ENCODE data around the gene CLHC1. TPM values are rescaled to one million over a fixed set of nuclear protein-coding genes. Genes with fewer than 3 reads are reported as not detected.

CLHC1 gene
- polyA plus RNA-seq, 1 of the 3 experiments (the other 2 are of a cell fraction), result 3.8 TPM

- H3K4me1 ChIP-seq (ENCODE audit: control insufficient read depth in 1 of 2, insufficient read depth in 2 of 2, low read depth in 1 of 2, low read length in 1 of 2), result peaks cover 21 to 36% of the 10 kb centered on the region in 2 experiments
- no peak for DNase-seq
- H3K9me3 ChIP-seq, result no peaks in the 10 kb centered on the region
- no peaks in the 10 kb centered on the region for H3K79me2 ChIP-seq (ENCODE audit: insufficient read depth)
- H4K20me1 ChIP-seq (ENCODE audit: insufficient read depth), result no peaks in the 10 kb centered on the region
- TF ChIP-seq EP300 (IDR thresholded peaks at IDR 0.05; ENCODE audit: borderline replicate concordance in 1 of 2, low read depth in 1 of 2, low read length in 1 of 2) (no peak), POLR2AphosphoS5 (IDR thresholded peaks at IDR 0.05; ENCODE audit: low read depth, low read length) (no peak), TAF1 (IDR thresholded peaks at IDR 0.05; ENCODE audit: borderline replicate concordance, low read depth, low read length) (no peak), YY1 (IDR thresholded peaks at IDR 0.05; ENCODE audit: low read depth) (no peak), FOXM1 (IDR thresholded peaks at IDR 0.05; ENCODE audit: low read depth) (no peak)
- CTCF ChIA-PET, result interaction anchor here (1.2 to 2.3 kb wide), 5 partner anchors 16 to 137 kb away, joined by 3 to 9 read pairs (median 4); partner anchors contain the start of gene RTN4
- peaks cover 34% of the 10 kb centered on the region for H3F3A ChIP-seq (replicated peaks; ENCODE audit: insufficient read depth)
- no peaks in the 10 kb centered on the region for H3K27me3 ChIP-seq (ENCODE audit: insufficient read depth)
- POLR2A ChIA-PET, result no interaction called here
- H3K9ac ChIP-seq, result no peak overlapping the region
- peak overlapping the region in 1 of 2 experiments; percentile 25; a peak in 3 of 4 replicates for H3K27ac ChIP-seq (ENCODE audit: low read depth in 2 of 2, low read length in 1 of 2)
- no peaks in the 10 kb centered on the region for H3K9me2 ChIP-seq
- no peaks in the 10 kb centered on the region for H3K36me3 ChIP-seq (replicated peaks in 1 of 2; ENCODE audit: control insufficient read depth in 1 of 2, insufficient read depth in 2 of 2, low read length in 1 of 2)
- H3K4me2 ChIP-seq, result no peak overlapping the region
- H2AFZ ChIP-seq (ENCODE audit: low read depth), result no peak overlapping the region
- no peak overlapping the region for H3K4me3 ChIP-seq (ENCODE audit: low read depth in 2 of 2, low read length in 1 of 2)
Measured at GRCh38 chr2:55151733-55152433, 80.2 kb downstream of the CLHC1 start.

DNA sequence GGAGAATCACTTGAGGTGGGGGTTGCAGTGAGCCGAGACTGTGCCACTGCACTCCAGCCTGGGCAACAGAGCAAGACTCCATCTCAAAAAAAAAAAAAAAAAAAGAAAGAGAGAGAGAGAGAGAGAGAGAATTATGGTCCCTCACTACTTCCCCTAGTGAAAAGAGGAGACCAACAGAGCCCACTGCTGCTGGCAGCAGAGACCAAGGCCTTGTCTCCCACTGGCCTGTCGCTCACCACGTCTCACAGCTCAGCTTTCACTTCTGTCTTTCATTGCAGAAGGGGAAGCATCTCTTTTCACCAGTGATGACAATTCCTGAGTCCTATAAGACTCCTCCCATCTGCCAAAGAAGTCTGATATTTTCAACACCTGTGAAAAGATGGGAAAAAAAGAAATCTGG, 81.3 kb downstream of the CLHC1 start:
- Histone ChIP-seq H4K20me1 (ENCODE audit: insufficient read depth) (no peaks in the 10 kb centered on the region), H3K4me2 (no peak overlapping the region), H3K9ac (no peak overlapping the region), H3K9me2 (no peaks in the 10 kb centered on the region), H2AFZ (ENCODE audit: low read depth) (no peak overlapping the region), H3K27me3 (ENCODE audit: insufficient read depth) (no peaks in the 10 kb centered on the region), H3K9me3 (no peaks in the 10 kb centered on the region), H3K36me3 (replicated peaks in 1 of 2; ENCODE audit: control insufficient read depth in 1 of 2, insufficient read depth in 2 of 2, low read length in 1 of 2) (no peaks in the 10 kb centered on the region), H3K79me2 (ENCODE audit: insufficient read depth) (no peaks in the 10 kb centered on the region), H3K27ac (ENCODE audit: low read depth in 2 of 2, low read length in 1 of 2) (no peak overlapping the region), H3F3A (replicated peaks; ENCODE audit: insufficient read depth) (peaks cover 24% of the 10 kb centered on the region), H3K4me1 (ENCODE audit: control insufficient read depth in 1 of 2, insufficient read depth in 2 of 2, low read depth in 1 of 2, low read length in 1 of 2) (peaks cover 14 to 31% of the 10 kb centered on the region in 2 experiments; a peak in 3 of 4 replicates), H3K4me3 (ENCODE audit: low read depth in 2 of 2, low read length in 1 of 2) (no peak overlapping the region)
- ChIA-PET POLR2A (no interaction called here), CTCF (interaction anchor here (1.2 to 2.3 kb wide), 3 partner anchors 17 to 101 kb away, joined by 3 to 9 read pairs (median 4); partner anchors contain the start of gene RTN4)
- no peak for TF ChIP-seq TCF12 (IDR thresholded peaks at IDR 0.05)
- no peak for TF ChIP-seq TAF1 (IDR thresholded peaks at IDR 0.05; ENCODE audit: borderline replicate concordance, low read depth, low read length)
- TF ChIP-seq, protein P1, sequence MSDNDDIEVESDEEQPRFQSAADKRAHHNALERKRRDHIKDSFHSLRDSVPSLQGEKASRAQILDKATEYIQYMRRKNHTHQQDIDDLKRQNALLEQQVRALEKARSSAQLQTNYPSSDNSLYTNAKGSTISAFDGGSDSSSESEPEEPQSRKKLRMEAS (IDR thresholded peaks at IDR 0.05; ENCODE audit: low read depth), result no peak
- TF ChIP-seq GATA2 (CRISPR knock-in tag; IDR thresholded peaks at IDR 0.05), result no peak
- no peak for TF ChIP-seq JUND (IDR thresholded peaks at IDR 0.05)
- no peak for TF ChIP-seq POLR2AphosphoS5 (IDR thresholded peaks at IDR 0.05; ENCODE audit: low read depth, low read length)
- TF ChIP-seq REST (IDR thresholded peaks at IDR 0.05; ENCODE audit: low read depth, low read length), result no peak
- no peak for TF ChIP-seq NFIC (IDR thresholded peaks at IDR 0.05; ENCODE audit: borderline replicate concordance)
- TF ChIP-seq RAD21 (IDR thresholded peaks at IDR 0.05; ENCODE audit: low read length), result no peak
- TF ChIP-seq YY1 (IDR thresholded peaks at IDR 0.05; ENCODE audit: low read depth), result no peak
- no peak for TF ChIP-seq USF1 (IDR thresholded peaks at IDR 0.05; ENCODE audit: borderline replicate concordance, low read depth)
- no peak for TF ChIP-seq TEAD4 (IDR thresholded peaks at IDR 0.05; ENCODE audit: borderline replicate concordance, insufficient read depth)
- TF ChIP-seq SIN3A (IDR thresholded peaks at IDR 0.05; ENCODE audit: borderline replicate concordance, low read depth, low read length), result no peak
- TF ChIP-seq ELF1 (IDR thresholded peaks at IDR 0.05), result no peak
- no peak for TF ChIP-seq FOSL2 (IDR thresholded peaks at IDR 0.05; ENCODE audit: borderline replicate concordance, low read depth)
- no peak for TF ChIP-seq FOXM1 (IDR thresholded peaks at IDR 0.05; ENCODE audit: low read depth)
- TF ChIP-seq SMC3 (IDR thresholded peaks at IDR 0.05; ENCODE audit: low read depth, low read length), result no peak
- TF ChIP-seq MEF2A (IDR thresholded peaks at IDR 0.05; ENCODE audit: borderline replicate concordance, low read depth), result no peak
- no peak for TF ChIP-seq FOXJ3 (CRISPR knock-in tag; IDR thresholded peaks at IDR 0.05)
- TF ChIP-seq NRF1 (IDR thresholded peaks at IDR 0.05; ENCODE audit: low read depth, low read length), result no peak
- 96% methylated on average over 3 of the region's 3 CpGs for WGBS (ENCODE audit: low lambda C conversion rate)
- DNase-seq, result no peak

All from SK-N-SH (cell line).